Activated CD8-positive, alpha-beta memory T cell treated with anti-CD3 and anti-CD28 coated beads, Interleukin-2, amount 10 ng/mL, durations not matched to agents 7 days and 5 days (primary cell): ENCODE results near the gene TMEM220. TPM values are rescaled to one million over a fixed set of nuclear protein-coding genes. Genes with fewer than 3 reads are reported as not detected.

Experiments used
- ATAC-seq: fragments of 150-1000 bp; cut with Tn5 transposase; one replicate; pipeline ENCODE4 v1.10.0; 2021; ENCODE audit warnings: moderate library complexity
- CTCF ChIA-PET: fragments of 350-600 bp; sonication (Branson Sonifier 250); formaldehyde crosslinking; loops from one replicate; lab custom pipeline; 2021; ENCODE audit warnings: antibody characterized with exemption; lab: Charles Lee
- DNase-seq: peaks from one replicate; pipeline ENCODE4 v3.0.0-alpha.2; 2020
- H3K27ac Mint-ChIP-seq: one replicate; pipeline ENCODE4 v1.8.0; 2021; ENCODE audit warnings: mild to moderate bottlenecking, mixed read lengths
- H3K27me3 Mint-ChIP-seq: one replicate; pipeline ENCODE4 v1.8.0; 2021; ENCODE audit warnings: mixed read lengths
- H3K36me3 Mint-ChIP-seq: one replicate; pipeline ENCODE4 v1.8.0; 2021; ENCODE audit warnings: mild to moderate bottlenecking, mixed read lengths
- H3K4me1 Mint-ChIP-seq: one replicate; pipeline ENCODE4 v1.8.0; 2021; ENCODE audit warnings: mixed read lengths
- H3K4me3 Mint-ChIP-seq: one replicate; pipeline ENCODE4 v1.8.0; 2021; ENCODE audit warnings: mild to moderate bottlenecking, moderate library complexity, mixed read lengths
- H3K9me3 Mint-ChIP-seq: one replicate; pipeline ENCODE4 v1.8.0; 2022; ENCODE audit warnings: low read depth, mixed read lengths
- total RNA-seq, 2 experiments: library from RNA; stranded (reverse); gene quantifications; one replicate each; pipeline ENCODE4 v1.2.3, GENCODE V29; 2021

TMEM220 gene
- total RNA-seq, 2 experiments from 2014 or later, result 0.29 to 0.35 TPM

- Mint-ChIP-seq H3K9me3 (no peaks in the 10 kb centered on the region), H3K4me3 (no peak overlapping the region), H3K36me3 (no peaks in the 10 kb centered on the region), H3K4me1 (no peaks in the 10 kb centered on the region), H3K27me3 (no peaks in the 10 kb centered on the region), H3K27ac (no peak overlapping the region)
- ATAC-seq (no peak), DNase-seq (no peak)
- CTCF ChIA-PET, result interaction anchor here (1.8 kb wide), 1 partner anchor 78 kb away, joined by 4 read pairs; no protein-coding TSS in a partner anchor
Observed at GRCh38 chr17:10767232-10767631, 37.4 kb upstream of the TMEM220 start.

- Mint-ChIP-seq H3K27ac (no peak overlapping the region), H3K9me3 (no peaks in the 10 kb centered on the region), H3K27me3 (no peaks in the 10 kb centered on the region), H3K4me1 (no peaks in the 10 kb centered on the region), H3K4me3 (no peak overlapping the region), H3K36me3 (no peaks in the 10 kb centered on the region)
- no peak for ATAC-seq
- CTCF ChIA-PET, result interaction anchor here (3.0 kb wide), 1 partner anchor 11 kb away, joined by 7 read pairs; no protein-coding TSS in a partner anchor
- no peak for DNase-seq
Observed at GRCh38 chr17:10762037-10762436, 32.2 kb upstream of the TMEM220 start.

GRCh38 chr17:10761281-10761680 is 31.5 kb upstream of the TMEM220 start:
- H3K36me3 Mint-ChIP-seq, result no peaks in the 10 kb centered on the region
- CTCF ChIA-PET, result interaction anchor here (3.0 kb wide), 1 partner anchor 12 kb away, joined by 7 read pairs; no protein-coding TSS in a partner anchor
- H3K4me1 Mint-ChIP-seq, result no peaks in the 10 kb centered on the region
- no peaks in the 10 kb centered on the region for H3K27me3 Mint-ChIP-seq
- no peak overlapping the region for H3K4me3 Mint-ChIP-seq
- no peaks in the 10 kb centered on the region for H3K9me3 Mint-ChIP-seq
- no peak overlapping the region for H3K27ac Mint-ChIP-seq
- ATAC-seq (no peak), DNase-seq (no peak)

GRCh38 chr17:10758062-10758461 is 28.2 kb upstream of the TMEM220 start:
- Mint-ChIP-seq H3K36me3 (no peaks in the 10 kb centered on the region), H3K27ac (no peak overlapping the region), H3K4me3 (no peak overlapping the region), H3K27me3 (no peaks in the 10 kb centered on the region), H3K4me1 (no peaks in the 10 kb centered on the region), H3K9me3 (no peaks in the 10 kb centered on the region)
- CTCF ChIA-PET, result interaction anchor here (0.5 kb wide), 1 partner anchor 14 kb away, joined by 4 read pairs; no protein-coding TSS in a partner anchor
- ATAC-seq (no peak), DNase-seq (no peak)

GRCh38 chr17:10757647-10758046 is 27.8 kb upstream of the TMEM220 start:
- no peak for ATAC-seq
- Mint-ChIP-seq H3K36me3 (no peaks in the 10 kb centered on the region), H3K4me3 (no peak overlapping the region), H3K9me3 (no peaks in the 10 kb centered on the region), H3K27me3 (no peaks in the 10 kb centered on the region), H3K4me1 (no peaks in the 10 kb centered on the region), H3K27ac (no peak overlapping the region)
- DNase-seq, result no peak
- CTCF ChIA-PET, result interaction anchor here (0.5 kb wide), 1 partner anchor 14 kb away, joined by 4 read pairs; no protein-coding TSS in a partner anchor

- H3K27me3 Mint-ChIP-seq, result no peaks in the 10 kb centered on the region
- CTCF ChIA-PET, result no interaction called here
- H3K4me1 Mint-ChIP-seq, result no peaks in the 10 kb centered on the region
- no peaks in the 10 kb centered on the region for H3K9me3 Mint-ChIP-seq
- DNase-seq (no peak), ATAC-seq (no peak)
- no peak overlapping the region for H3K27ac Mint-ChIP-seq
- no peaks in the 10 kb centered on the region for H3K36me3 Mint-ChIP-seq
- H3K4me3 Mint-ChIP-seq, result no peak overlapping the region
Observed at GRCh38 chr17:10757067-10757466, 27.2 kb upstream of the TMEM220 start.

- Mint-ChIP-seq H3K4me3 (no peak overlapping the region), H3K9me3 (no peaks in the 10 kb centered on the region)
- DNase-seq, result no peak
Observed at GRCh38 chr17:10756619-10757018, 26.8 kb upstream of the TMEM220 start.

GRCh38 chr17:10756185-10756584 is 26.4 kb upstream of the TMEM220 start:
- DNase-seq (no peak), ATAC-seq (no peak)
- no peaks in the 10 kb centered on the region for H3K9me3 Mint-ChIP-seq
- H3K36me3 Mint-ChIP-seq, result no peaks in the 10 kb centered on the region
- no peaks in the 10 kb centered on the region for H3K4me1 Mint-ChIP-seq
- CTCF ChIA-PET, result no interaction called here
- H3K27me3 Mint-ChIP-seq, result no peaks in the 10 kb centered on the region
- no peak overlapping the region for H3K4me3 Mint-ChIP-seq
- H3K27ac Mint-ChIP-seq, result no peak overlapping the region

More at GRCh38 chr17:10756619-10757018, 26.8 kb upstream of the TMEM220 start:
- no peaks in the 10 kb centered on the region for H3K27me3 Mint-ChIP-seq
- H3K36me3 Mint-ChIP-seq, result no peaks in the 10 kb centered on the region
- ATAC-seq, result no peak
- CTCF ChIA-PET, result no interaction called here
- no peak overlapping the region for H3K27ac Mint-ChIP-seq
- no peaks in the 10 kb centered on the region for H3K4me1 Mint-ChIP-seq

GRCh38 chr17:10755592-10756127 is 25.8 kb upstream of the TMEM220 start:
- CTCF ChIA-PET, result interaction anchor here (1.5 kb wide), 1 partner anchor 89 kb away, joined by 9 read pairs; no protein-coding TSS in a partner anchor
- no peak overlapping the region for H3K27ac Mint-ChIP-seq

GRCh38 chr17:10754861-10755591 is 25.2 kb upstream of the TMEM220 start:
- Mint-ChIP-seq H3K4me3 (no peak overlapping the region), H3K27me3 (no peaks in the 10 kb centered on the region), H3K9me3 (no peaks in the 10 kb centered on the region), H3K27ac (no peak overlapping the region), H3K4me1 (no peaks in the 10 kb centered on the region), H3K36me3 (no peaks in the 10 kb centered on the region)
- CTCF ChIA-PET, result interaction anchor here (1.5 kb wide), 1 partner anchor 90 kb away, joined by 9 read pairs; no protein-coding TSS in a partner anchor
- ATAC-seq (no peak), DNase-seq (no peak)

More at GRCh38 chr17:10755592-10756127, 25.8 kb upstream of the TMEM220 start:
- Mint-ChIP-seq H3K4me1 (no peaks in the 10 kb centered on the region), H3K27me3 (no peaks in the 10 kb centered on the region), H3K4me3 (no peak overlapping the region), H3K9me3 (no peaks in the 10 kb centered on the region), H3K36me3 (no peaks in the 10 kb centered on the region)
- ATAC-seq, result no peak
- no peak for DNase-seq

- peak; percentile 43 for DNase-seq
Observed at GRCh38 chr17:10754109-10754508, 24.3 kb upstream of the TMEM220 start.

GRCh38 chr17:10752696-10753095 is 22.9 kb upstream of the TMEM220 start:
- H3K9me3 Mint-ChIP-seq, result no peaks in the 10 kb centered on the region
- no peaks in the 10 kb centered on the region for H3K36me3 Mint-ChIP-seq
- DNase-seq (no peak), ATAC-seq (no peak)
- H3K27me3 Mint-ChIP-seq, result no peaks in the 10 kb centered on the region
- CTCF ChIA-PET, result no interaction called here
- H3K27ac Mint-ChIP-seq, result no peak overlapping the region
- H3K4me3 Mint-ChIP-seq, result no peak overlapping the region
- H3K4me1 Mint-ChIP-seq, result no peaks in the 10 kb centered on the region

More at GRCh38 chr17:10754109-10754508, 24.3 kb upstream of the TMEM220 start:
- Mint-ChIP-seq H3K27me3 (no peaks in the 10 kb centered on the region), H3K9me3 (no peaks in the 10 kb centered on the region), H3K4me3 (no peak overlapping the region), H3K4me1 (no peaks in the 10 kb centered on the region), H3K27ac (no peak overlapping the region), H3K36me3 (no peaks in the 10 kb centered on the region)
- ATAC-seq, result no peak
- CTCF ChIA-PET, result interaction anchor here (1.5 kb wide), 1 partner anchor 91 kb away, joined by 9 read pairs; no protein-coding TSS in a partner anchor

GRCh38 chr17:10751563-10751962 is 21.7 kb upstream of the TMEM220 start:
- Mint-ChIP-seq H3K4me3 (no peak overlapping the region), H3K27ac (no peak overlapping the region), H3K27me3 (no peaks in the 10 kb centered on the region), H3K4me1 (no peaks in the 10 kb centered on the region), H3K9me3 (no peaks in the 10 kb centered on the region), H3K36me3 (no peaks in the 10 kb centered on the region)
- ATAC-seq (no peak), DNase-seq (no peak)
- CTCF ChIA-PET, result no interaction called here

- Mint-ChIP-seq H3K4me3 (no peak overlapping the region), H3K4me1 (no peaks in the 10 kb centered on the region), H3K9me3 (no peaks in the 10 kb centered on the region), H3K27ac (no peak overlapping the region), H3K27me3 (no peaks in the 10 kb centered on the region), H3K36me3 (no peaks in the 10 kb centered on the region)
- CTCF ChIA-PET, result interaction anchor here (1.0 kb wide), 1 partner anchor 13 kb away, joined by 3 read pairs; no protein-coding TSS in a partner anchor
- DNase-seq (no peak), ATAC-seq (no peak)
Observed at GRCh38 chr17:10750210-10750609, 20.4 kb upstream of the TMEM220 start.
